ENCODE results near the gene SERINC5.

SERINC5 gene

GRCh38 chr5:80227979-80228596 is 27.8 kb downstream of the SERINC5 start:
- TF ChIP-seq TOX (CRISPR knock-in tag; IDR thresholded peaks at IDR 0.05; ENCODE audit: borderline replicate concordance) = no peak
- TF ChIP-seq TCF4 (CRISPR knock-in tag; IDR thresholded peaks at IDR 0.05; ENCODE audit: borderline replicate concordance) = no peak
- TF ChIP-seq SNAI2 (CRISPR knock-in tag; IDR thresholded peaks at IDR 0.05) = no peak
- TF ChIP-seq PPARA (CRISPR knock-in tag; IDR thresholded peaks at IDR 0.05; ENCODE audit: borderline replicate concordance) = no peak
- TF ChIP-seq PATZ1 (CRISPR knock-in tag; IDR thresholded peaks at IDR 0.05; ENCODE audit: borderline replicate concordance) = no peak
- TF ChIP-seq GLIS3 (CRISPR knock-in tag; IDR thresholded peaks at IDR 0.05) = no peak
- TF ChIP-seq ZNF8 (CRISPR knock-in tag; IDR thresholded peaks at IDR 0.05) = no peak
- no peak for TF ChIP-seq RARB (CRISPR knock-in tag; IDR thresholded peaks at IDR 0.05)
- TF ChIP-seq ZNF70 (CRISPR knock-in tag; IDR thresholded peaks at IDR 0.05) = no peak
- no peak for TF ChIP-seq ESRRG (CRISPR knock-in tag; IDR thresholded peaks at IDR 0.05)
- no peak for TF ChIP-seq TSHZ2 (CRISPR knock-in tag; IDR thresholded peaks at IDR 0.05)
- TF ChIP-seq ISL1 (CRISPR knock-in tag; IDR thresholded peaks at IDR 0.05) = no peak
- no peak for TF ChIP-seq CREB5 (CRISPR knock-in tag; IDR thresholded peaks at IDR 0.05; ENCODE audit: low read depth)
- TF ChIP-seq BACH2 (CRISPR knock-in tag; IDR thresholded peaks at IDR 0.05; ENCODE audit: borderline replicate concordance) = no peak
- no peak for TF ChIP-seq ZFP30 (CRISPR knock-in tag; IDR thresholded peaks at IDR 0.05)
- TF ChIP-seq ZC3H10 (CRISPR knock-in tag; IDR thresholded peaks at IDR 0.05) = no peak
- no peak for TF ChIP-seq OSR1 (CRISPR knock-in tag; IDR thresholded peaks at IDR 0.05)
- TF ChIP-seq ARNTL (CRISPR knock-in tag; IDR thresholded peaks at IDR 0.05; ENCODE audit: borderline replicate concordance, low read depth) = no peak
- no peak for TF ChIP-seq ZNF565 (CRISPR knock-in tag; conservative IDR thresholded peaks at IDR 0.05; ENCODE audit: low read depth)
- ATAC-seq = no peak

- ATAC-seq = no peak
- no peak for TF ChIP-seq PPARA (CRISPR knock-in tag; IDR thresholded peaks at IDR 0.05; ENCODE audit: borderline replicate concordance)
- no peak for TF ChIP-seq ZFP30 (CRISPR knock-in tag; IDR thresholded peaks at IDR 0.05)
- TF ChIP-seq ZNF70 (CRISPR knock-in tag; IDR thresholded peaks at IDR 0.05) = no peak
- no peak for TF ChIP-seq ZC3H10 (CRISPR knock-in tag; IDR thresholded peaks at IDR 0.05)
- TF ChIP-seq TOX (CRISPR knock-in tag; IDR thresholded peaks at IDR 0.05; ENCODE audit: borderline replicate concordance) = no peak
- no peak for TF ChIP-seq ZFP3 (CRISPR knock-in tag; IDR thresholded peaks at IDR 0.05)
- TF ChIP-seq CREB5 (CRISPR knock-in tag; IDR thresholded peaks at IDR 0.05; ENCODE audit: low read depth) = no peak
- no peak for TF ChIP-seq ISL1 (CRISPR knock-in tag; IDR thresholded peaks at IDR 0.05)
- no peak for TF ChIP-seq PATZ1 (CRISPR knock-in tag; IDR thresholded peaks at IDR 0.05; ENCODE audit: borderline replicate concordance)
- TF ChIP-seq OSR1 (CRISPR knock-in tag; IDR thresholded peaks at IDR 0.05) = no peak
- no peak for TF ChIP-seq TCF4 (CRISPR knock-in tag; IDR thresholded peaks at IDR 0.05; ENCODE audit: borderline replicate concordance)
- no peak for TF ChIP-seq POU6F1 (CRISPR knock-in tag; IDR thresholded peaks at IDR 0.05; ENCODE audit: borderline replicate concordance, low read depth)
- TF ChIP-seq TSHZ2 (CRISPR knock-in tag; IDR thresholded peaks at IDR 0.05) = no peak
- TF ChIP-seq ARNTL (CRISPR knock-in tag; IDR thresholded peaks at IDR 0.05; ENCODE audit: borderline replicate concordance, low read depth) = no peak
- TF ChIP-seq BACH2 (CRISPR knock-in tag; IDR thresholded peaks at IDR 0.05; ENCODE audit: borderline replicate concordance) = no peak
These were observed 29.9 kb downstream of the SERINC5 start for GRCh38 chr5:80225934-80226326.

All from SK-N-SH treated with all-trans-retinoic acid at 6 μM for 48 hours (cell line).